ENCODE measurements around the gene DLX1. TPM values are rescaled to one million over a fixed set of nuclear protein-coding genes. Genes with fewer than 3 reads are reported as not detected.

DLX1 gene
- total RNA-seq, 6 donors from 2014 or later: not detected

GRCh38 chr2:172106108-172106961 is 21.0 kb downstream of the DLX1 start:
- H3K27me3 ChIP-seq: peaks cover 0 to 78% (median 47%) of the 10 kb centered on the region in 4 donors
- no peak overlapping the region for H3K27ac ChIP-seq
- 4 to 7% methylated on average over 19 to 37 of the region's 44 CpGs for whole genome bisulfite sequencing, 2 donors
- ATAC-seq (ENCODE audit: low FRiP score in 2 of 2): peak in 1 of 2 donors; percentile 19
- peak in 1 of 2 donors; percentile 77 for DNase-seq
- H3K36me3 ChIP-seq: no peaks in the 10 kb centered on the region
- H3K4me1 ChIP-seq: peaks cover 39 to 55% (median 44%) of the 10 kb centered on the region in 4 donors
- H3K9me3 ChIP-seq: no peaks in the 10 kb centered on the region
- H3K4me3 ChIP-seq: peak overlapping the region in 1 of 4 donors; percentile 26
- TF ChIP-seq CTCF (IDR thresholded peaks at IDR 0.05) (peak in 3 of 6 experiments; percentile 7 to 30 (median 21)), EP300 (IDR thresholded peaks at IDR 0.05) (no peak), POLR2AphosphoS5 (IDR thresholded peaks at IDR 0.05) (no peak), POLR2A (IDR thresholded peaks at IDR 0.05) (no peak)

- no peak for TF ChIP-seq POLR2A (IDR thresholded peaks at IDR 0.05)
- no peak for TF ChIP-seq EP300 (IDR thresholded peaks at IDR 0.05)
- TF ChIP-seq CTCF (IDR thresholded peaks at IDR 0.05): no peak
- TF ChIP-seq POLR2AphosphoS5 (IDR thresholded peaks at IDR 0.05): no peak
- Histone ChIP-seq H3K4me1 (peaks cover 24 to 39% (median 28%) of the 10 kb centered on the region in 4 donors), H3K27ac (no peak overlapping the region), H3K27me3 (peaks cover 0 to 62% (median 35%) of the 10 kb centered on the region in 4 donors), H3K4me3 (no peak overlapping the region), H3K36me3 (no peaks in the 10 kb centered on the region), H3K9me3 (no peaks in the 10 kb centered on the region)
- DNase-seq (peak in 1 of 2 donors; percentile 77), ATAC-seq (ENCODE audit: low FRiP score in 2 of 2) (peak in 1 of 2 donors; percentile 18)
- 17 to 18% methylated on average over 28 to 47 of the region's 51 CpGs for WGBS, 2 donors
These were observed 22.6 kb downstream of the DLX1 start for GRCh38 chr2:172107690-172108586.

- TF ChIP-seq CTCF (IDR thresholded peaks at IDR 0.05) (no peak), POLR2A (IDR thresholded peaks at IDR 0.05) (no peak), POLR2AphosphoS5 (IDR thresholded peaks at IDR 0.05) (no peak), EP300 (IDR thresholded peaks at IDR 0.05) (no peak)
- DNase-seq: no peak
- no peaks in the 10 kb centered on the region for H3K9me3 ChIP-seq
- WGBS, 2 donors: 19 to 29% methylated on average over 6 to 8 of the region's 8 CpGs
- H3K27me3 ChIP-seq: peaks cover 0 to 56% (median 34%) of the 10 kb centered on the region in 4 donors
- H3K4me3 ChIP-seq: no peak overlapping the region
- no peak overlapping the region for H3K27ac ChIP-seq
- H3K4me1 ChIP-seq: peaks cover 18 to 33% (median 22%) of the 10 kb centered on the region in 4 donors
- H3K36me3 ChIP-seq: no peaks in the 10 kb centered on the region
- no peak for ATAC-seq (ENCODE audit: low FRiP score in 2 of 2)
These were observed 23.3 kb downstream of the DLX1 start for GRCh38 chr2:172108587-172108930.

- DNase-seq (no peak), ATAC-seq (ENCODE audit: low FRiP score in 2 of 2) (no peak)
- no peaks in the 10 kb centered on the region for H3K9me3 ChIP-seq
- no peak for TF ChIP-seq POLR2A (IDR thresholded peaks at IDR 0.05)
- TF ChIP-seq POLR2AphosphoS5 (IDR thresholded peaks at IDR 0.05): no peak
- TF ChIP-seq EP300 (IDR thresholded peaks at IDR 0.05): no peak
- no peak overlapping the region for H3K4me3 ChIP-seq
- H3K27me3 ChIP-seq: peaks cover 0 to 47% (median 30%) of the 10 kb centered on the region in 4 donors
- peaks cover 15 to 24% (median 18%) of the 10 kb centered on the region in 4 donors for H3K4me1 ChIP-seq
- no peaks in the 10 kb centered on the region for H3K36me3 ChIP-seq
- no peak overlapping the region for H3K27ac ChIP-seq
- WGBS, 2 donors: 24 to 26% methylated on average over 24 to 25 of the region's 29 CpGs
These were observed 24.1 kb downstream of the DLX1 start for GRCh38 chr2:172109256-172109987.

All from upper lobe of left lung (tissue), 6 donors.